NCI-H510A (cell line): ENCODE data around the gene GUCY2F.

Source experiments
- DNase-seq: peaks from one replicate; lab custom pipeline; 2025; lab: John Stamatoyannopoulos, UW

The GUCY2F gene

DNA sequence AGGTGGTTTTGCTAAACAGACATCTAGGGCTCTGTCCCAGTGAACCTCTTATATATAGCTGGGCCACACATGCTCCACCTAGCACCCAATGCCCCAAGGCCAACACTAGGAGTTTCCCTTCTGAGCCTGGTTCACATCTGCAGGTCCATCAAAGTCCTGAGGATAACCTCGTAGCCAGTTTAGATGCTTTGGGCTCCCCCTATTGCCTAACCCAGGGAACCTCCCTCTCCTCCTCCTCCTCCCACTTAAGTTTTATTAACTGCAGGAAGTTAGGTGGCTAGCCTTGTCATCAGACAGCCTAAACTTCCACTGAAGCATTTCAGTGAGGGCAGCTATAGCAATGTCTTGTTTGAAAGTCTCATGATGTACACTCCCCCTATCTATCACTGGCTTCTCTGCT, 88.0 kb downstream of the GUCY2F start:
- no peak for DNase-seq

DNA sequence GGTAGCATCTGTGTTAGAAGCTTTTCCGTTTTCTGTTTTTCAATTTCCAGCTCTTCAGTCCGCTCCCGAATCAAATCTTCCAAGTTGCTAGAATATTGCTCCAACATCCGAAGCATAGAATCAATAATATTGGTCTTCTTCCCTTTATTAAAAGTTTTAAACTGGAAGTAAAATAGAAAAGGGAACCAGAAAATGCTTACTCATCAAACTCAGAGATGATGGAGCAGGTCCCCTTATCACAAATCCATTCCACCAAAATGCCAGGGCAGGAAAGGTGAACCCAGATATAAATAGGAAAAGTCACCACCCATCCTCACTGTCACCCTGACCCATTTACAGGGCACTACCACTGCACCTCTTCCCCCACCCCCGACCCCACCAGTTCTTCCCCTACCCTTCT, 89.0 kb downstream of the GUCY2F start:
- DNase-seq = no peak

GRCh38 chrX:109390556-109390955, 91.3 kb downstream of the GUCY2F start:
- no peak for DNase-seq

- no peak for DNase-seq
Observed at GRCh38 chrX:109389917-109390316, 92.0 kb downstream of the GUCY2F start.

DNA sequence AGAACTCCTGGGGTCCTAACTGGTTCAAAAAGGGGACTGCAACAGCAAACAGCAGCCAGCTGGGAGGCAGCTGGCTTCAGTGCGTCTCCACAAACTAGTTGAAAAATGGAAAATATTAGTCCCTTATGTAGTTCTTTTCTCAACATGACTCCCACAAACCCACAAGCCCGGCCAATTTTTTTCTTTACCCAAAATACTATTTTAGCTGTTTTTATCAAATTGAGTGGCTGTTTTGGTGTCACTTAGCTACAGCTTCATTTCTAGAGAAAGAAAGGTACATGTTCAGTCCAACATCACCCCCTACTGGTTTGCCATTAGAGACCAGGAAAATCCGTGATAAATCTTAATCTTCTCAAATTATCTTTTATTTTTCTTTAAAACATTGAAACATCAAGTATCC, 97.2 kb downstream of the GUCY2F start:
- no peak for DNase-seq

DNA sequence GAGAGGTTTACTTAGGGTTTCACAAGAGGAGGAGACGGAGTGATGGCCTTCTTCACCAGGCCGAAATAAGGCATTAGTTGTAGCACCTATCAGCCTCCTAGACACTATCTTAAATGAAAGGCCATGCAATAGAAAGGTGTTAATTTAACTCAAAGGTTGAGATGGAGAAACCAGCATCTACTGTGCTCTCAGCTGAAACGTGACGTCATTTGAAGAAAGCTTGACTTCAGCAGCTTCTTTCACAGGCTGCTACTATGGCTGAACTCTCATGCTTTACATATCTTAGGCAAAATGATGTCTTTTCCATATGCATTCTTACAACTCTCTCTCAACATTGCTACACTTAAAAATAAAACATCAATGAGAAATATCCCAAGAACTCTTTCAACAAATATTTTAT, 99.6 kb downstream of the GUCY2F start:
- DNase-seq = no peak

GRCh38 chrX:109378281-109378680, 103.6 kb downstream of the GUCY2F start:
- DNase-seq = no peak

- no peak for DNase-seq
Observed at GRCh38 chrX:109374262-109374960, 107.5 kb downstream of the GUCY2F start.

GRCh38 chrX:109373468-109373867, 108.4 kb downstream of the GUCY2F start:
- DNase-seq = no peak

DNA sequence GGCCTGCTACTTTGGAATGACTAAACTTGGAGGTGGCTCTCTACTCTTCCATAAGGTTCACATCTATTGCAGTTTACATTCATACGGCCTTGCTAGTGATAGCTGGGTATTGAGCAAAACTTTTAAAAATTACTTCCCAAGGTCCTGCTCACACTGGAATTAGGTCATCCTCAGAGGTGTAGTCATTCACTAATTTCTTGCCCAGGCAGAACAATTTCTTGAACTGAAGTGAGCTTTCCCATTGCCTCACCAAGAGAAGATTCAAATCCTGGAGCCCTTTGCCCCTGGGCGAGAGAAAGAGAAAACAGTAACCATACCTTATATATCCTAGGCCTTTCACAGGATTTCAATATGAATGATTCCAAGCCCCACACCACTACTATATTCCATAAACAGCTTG, 109.2 kb downstream of the GUCY2F start:
- no peak for DNase-seq

- no peak for DNase-seq
Observed at GRCh38 chrX:109372291-109372690, 109.6 kb downstream of the GUCY2F start.

DNA sequence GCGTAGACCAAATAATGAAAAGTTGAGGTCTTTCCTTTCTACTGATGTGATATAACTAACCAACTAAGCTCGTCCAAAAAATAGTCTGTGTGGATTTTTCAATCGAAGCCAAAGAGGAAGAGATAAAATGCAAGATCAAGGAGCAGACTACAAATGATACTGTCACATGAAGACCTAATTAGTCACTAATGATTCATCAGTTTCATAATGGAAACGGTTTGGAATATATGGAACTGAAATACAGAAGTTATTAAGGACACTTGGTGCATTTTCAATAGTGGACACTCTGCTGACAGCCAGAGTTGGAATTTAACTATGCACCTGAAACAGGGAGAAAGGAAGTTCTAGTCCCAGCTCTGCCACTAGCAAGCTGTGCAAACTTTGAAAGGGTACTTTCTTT, 119.8 kb downstream of the GUCY2F start:
- DNase-seq = no peak

- DNase-seq = no peak
Observed at GRCh38 chrX:109360301-109360700, 121.6 kb downstream of the GUCY2F start.

DNA sequence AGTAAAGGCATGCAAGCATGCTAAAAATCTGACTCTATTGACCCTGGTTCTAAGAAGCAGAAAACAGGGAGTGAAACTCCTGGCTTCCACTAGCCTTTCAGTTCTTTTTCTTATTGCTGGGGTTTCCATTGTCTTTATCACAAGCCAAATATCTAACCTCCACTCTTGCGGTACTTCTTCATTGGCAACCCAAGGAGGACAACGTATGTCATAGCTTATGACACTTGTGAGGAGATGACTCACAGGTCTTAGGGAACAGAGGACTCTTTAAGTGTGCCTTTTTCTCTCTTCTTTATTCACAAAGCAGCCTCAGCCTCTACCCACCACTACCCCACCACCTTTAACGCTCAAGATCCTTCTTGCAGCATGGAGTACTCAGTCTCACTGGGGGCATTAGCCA, 124.2 kb downstream of the GUCY2F start:
- DNase-seq = no peak

GRCh38 chrX:109356684-109357083, 125.2 kb downstream of the GUCY2F start:
- DNase-seq = no peak

DNA sequence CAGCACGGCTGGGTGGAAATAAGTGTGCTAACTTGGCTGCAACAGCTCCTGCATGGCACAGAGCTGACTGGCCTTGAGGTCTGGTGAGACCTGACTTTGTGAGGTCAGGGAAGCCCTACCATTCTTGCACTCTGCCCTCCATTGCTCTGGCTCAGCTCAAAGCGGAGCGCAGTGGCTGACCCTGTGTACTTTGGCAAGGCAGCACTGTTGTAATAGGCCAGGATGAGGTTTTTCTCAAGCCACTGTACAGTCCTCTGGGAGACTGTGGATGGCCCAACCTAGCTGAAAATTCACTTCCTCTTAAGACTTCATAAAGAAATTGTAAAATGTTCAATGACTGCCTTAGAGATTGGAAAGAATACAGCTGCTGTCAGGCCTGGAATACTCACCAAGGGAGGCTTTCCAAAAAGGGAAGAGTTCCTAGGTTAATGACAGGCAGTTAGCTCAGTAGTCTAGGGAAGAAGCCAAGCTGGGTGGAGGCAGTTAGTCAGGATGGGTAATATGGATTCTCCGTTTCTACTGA, 129.8 kb downstream of the GUCY2F start:
- no peak for DNase-seq

GRCh38 chrX:109351557-109351956, 130.3 kb downstream of the GUCY2F start:
- DNase-seq = no peak

- no peak for DNase-seq
Observed at GRCh38 chrX:109350551-109350950, 131.3 kb downstream of the GUCY2F start.

GRCh38 chrX:109350051-109350450, 131.8 kb downstream of the GUCY2F start:
- no peak for DNase-seq

GRCh38 chrX:109347632-109348031, 134.3 kb downstream of the GUCY2F start:
- DNase-seq = no peak

DNA sequence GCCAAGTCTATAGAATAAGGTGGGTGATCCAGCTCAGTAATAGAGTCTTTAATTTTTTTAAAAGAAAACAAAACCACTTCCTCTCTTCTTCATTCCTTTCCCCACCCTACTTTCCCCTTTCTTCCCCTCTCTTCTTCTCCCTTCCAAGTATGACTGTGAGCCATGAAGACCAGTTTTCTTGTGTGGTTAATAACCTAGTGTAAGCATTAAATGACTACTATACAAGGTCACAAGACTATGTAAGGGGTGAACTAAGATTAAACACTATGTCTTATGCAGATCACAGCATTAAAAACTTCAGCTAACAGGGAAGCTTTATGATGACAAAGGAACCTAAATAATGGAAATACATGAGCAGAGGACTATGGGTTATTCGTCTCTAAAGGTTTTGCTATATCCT, 135.4 kb downstream of the GUCY2F start:
- DNase-seq = no peak

GRCh38 chrX:109345856-109346255, 136.0 kb downstream of the GUCY2F start:
- no peak for DNase-seq

DNA sequence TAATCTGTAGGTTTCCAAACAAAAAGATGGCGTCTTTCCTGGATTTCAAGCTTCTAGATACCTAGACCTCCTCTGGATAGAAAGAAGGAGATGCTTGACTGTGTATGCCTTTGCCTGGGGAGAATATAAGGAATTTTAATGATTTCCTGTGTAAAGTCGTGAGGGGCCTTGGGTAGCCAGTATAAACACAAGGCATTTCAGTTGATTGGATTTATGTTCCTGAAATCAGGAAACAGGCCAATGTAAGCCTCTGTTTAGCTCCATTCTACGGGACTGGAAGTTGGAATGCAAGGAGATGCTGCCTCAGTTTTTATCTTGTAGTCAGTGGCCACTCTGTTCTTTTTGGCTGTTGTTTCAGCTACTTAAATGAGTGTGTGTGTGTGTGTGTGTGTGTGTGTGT, 137.2 kb downstream of the GUCY2F start:
- no peak for DNase-seq

DNA sequence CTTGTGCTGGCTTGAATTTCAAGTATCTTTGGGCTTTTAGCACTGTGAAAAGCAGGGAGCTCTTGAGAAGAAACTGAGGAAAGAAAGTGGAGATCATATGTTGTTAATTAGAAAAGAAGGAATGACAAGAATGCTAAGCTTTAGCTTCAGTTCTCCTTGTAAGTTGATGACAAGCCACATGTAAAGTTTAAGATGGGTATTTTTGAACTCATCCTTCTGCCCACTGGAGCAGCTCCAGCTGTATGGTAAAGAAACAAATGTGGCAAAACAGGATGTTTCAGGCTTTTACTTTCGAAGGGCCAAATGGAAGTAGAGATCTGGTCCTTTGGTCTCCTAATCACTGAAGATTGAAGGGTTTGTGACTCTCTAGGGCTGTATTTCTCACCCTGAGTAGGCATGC, 137.8 kb downstream of the GUCY2F start:
- DNase-seq = no peak
